GM10266 (cell line): ENCODE measurements around the gene GXYLT2.

Experiments
- DNase-seq: peaks from one replicate; pipeline ENCODE4 v3.0.0; 2012; ENCODE audit errors: extremely low spot score
- CTCF ChIP-seq: IDR thresholded peaks from 2 replicates; pipeline ENCODE4 v1.5.1; 2012; ENCODE audit warnings: mild to moderate bottlenecking, low read depth; ENCODE audit not compliant: control insufficient read depth, insufficient read depth; ENCODE audit errors: missing control alignments

The GXYLT2 gene

GRCh38 chr3:72951259-72951722 lies 63.4 kb downstream of the GXYLT2 start:
- no peak for TF ChIP-seq CTCF
- no peak for DNase-seq

- no peak for TF ChIP-seq CTCF
- no peak for DNase-seq
These were observed 65.6 kb downstream of the GXYLT2 start for GRCh38 chr3:72953325-72953956.

- no peak for TF ChIP-seq CTCF
- DNase-seq, result no peak
These were observed 69.5 kb downstream of the GXYLT2 start for GRCh38 chr3:72957297-72957696.

- TF ChIP-seq CTCF, result no peak
- DNase-seq, result no peak
These were observed 71.5 kb downstream of the GXYLT2 start for GRCh38 chr3:72959336-72959735.

GRCh38 chr3:72960812-72961518 lies 73.1 kb downstream of the GXYLT2 start:
- DNase-seq, result no peak
- TF ChIP-seq CTCF, result no peak

GRCh38 chr3:72961752-72962151 lies 73.9 kb downstream of the GXYLT2 start:
- TF ChIP-seq CTCF, result no peak

GRCh38 chr3:72962317-72962716 lies 74.5 kb downstream of the GXYLT2 start:
- DNase-seq, result no peak
- TF ChIP-seq CTCF, result no peak

More at GRCh38 chr3:72961752-72962151, 73.9 kb downstream of the GXYLT2 start:
- DNase-seq, result no peak
